ENCODE results near the gene YTHDF2. TPM values are rescaled to one million over a fixed set of nuclear protein-coding genes. Genes with fewer than 3 reads are reported as not detected.

YTHDF2 gene
- total RNA-seq, 1 donor from 2014 or later, result 55.9 TPM

- DNase-seq, result no peak
Observed at GRCh38 chr1:28803662-28804061, 66.9 kb downstream of the YTHDF2 start.

- DNase-seq, result no peak
Observed at GRCh38 chr1:28804071-28804470, 67.3 kb downstream of the YTHDF2 start.

GRCh38 chr1:28807046-28807445 lies 70.3 kb downstream of the YTHDF2 start:
- no peak for DNase-seq

- DNase-seq, result no peak
Observed at GRCh38 chr1:28807986-28808385, 71.2 kb downstream of the YTHDF2 start.

GRCh38 chr1:28811369-28811765 lies 74.6 kb downstream of the YTHDF2 start:
- no peak for DNase-seq

GRCh38 chr1:28811766-28812668 lies 75.3 kb downstream of the YTHDF2 start, which contains the start of gene OPRD1:
Gene OPRD1 (plus strand): TSS chr1:28812170. CDS start chr1:28812384, 214 bp downstream.
- no peak for DNase-seq

- DNase-seq, result no peak
Observed at GRCh38 chr1:28812669-28813468, 76.1 kb downstream of the YTHDF2 start.

GRCh38 chr1:28813931-28814465 lies 77.3 kb downstream of the YTHDF2 start:
- no peak for DNase-seq

GRCh38 chr1:28815533-28816185 lies 78.9 kb downstream of the YTHDF2 start:
- no peak for DNase-seq

GRCh38 chr1:28817133-28817532 lies 80.4 kb downstream of the YTHDF2 start:
- DNase-seq, result no peak

GRCh38 chr1:28819020-28819419 lies 82.3 kb downstream of the YTHDF2 start:
- DNase-seq, result no peak

Small RNA genes lying within 50 kb of the gene (small RNA-seq; reads per million reads assigned to genes)
- gene RF00422 (ENCODE audit: low replicate concordance), result not detected

Other genes with a start within 250 kb of the YTHDF2 start
- gene RCC1, start 230.9 kb upstream of the YTHDF2 start, total RNA-seq, result 15.8 TPM
- gene TRNAU1AP, start 183.9 kb upstream of the YTHDF2 start, total RNA-seq, result 19.5 TPM
- 6.4 TPM for gene RAB42, start 144.7 kb upstream of the YTHDF2 start, total RNA-seq
- 26.2 TPM for gene TAF12, start 93.9 kb upstream of the YTHDF2 start, total RNA-seq
- not detected for gene RNU11, start 88.3 kb upstream of the YTHDF2 start, total RNA-seq
- 8.8 TPM for gene GMEB1, start 68.2 kb upstream of the YTHDF2 start, total RNA-seq
- 0.20 TPM for gene OPRD1, start 75.2 kb downstream of the YTHDF2 start, total RNA-seq
- gene EPB41, start 177.6 kb downstream of the YTHDF2 start, total RNA-seq, result 56.9 TPM